SK-N-MC (cell line): Measurements from ENCODE around the gene IRF8.

Experiments used
- DNase-seq: peaks from one replicate; pipeline ENCODE4 v3.0.0-alpha.2; 2011; ENCODE audit warnings: low read depth, low spot score
- H3K27ac ChIP-seq: fragments of 200-600 bp; sonication (generic); 2 replicates; pipeline ENCODE4 v1.5.1; 2016; ENCODE audit warnings: mixed run types
- H3K36me3 ChIP-seq: fragments of 200-600 bp; sonication (generic); 2 replicates; pipeline ENCODE4 v1.6.1; 2017; ENCODE audit warnings: antibody characterized with exemption, low read length, mixed read lengths; ENCODE audit not compliant: insufficient read depth
- H3K4me3 ChIP-seq: fragments of 200-600 bp; sonication (generic); 2 replicates; pipeline ENCODE4 v1.5.1; 2016
- H3K9ac ChIP-seq: fragments of 200-600 bp; sonication (generic); 2 replicates; pipeline ENCODE4 v1.8.0; 2017; ENCODE audit warnings: mixed run types, mixed read lengths; ENCODE audit not compliant: insufficient read length
- H3K9me3 ChIP-seq: fragments of 200-600 bp; sonication (generic); 2 replicates; pipeline ENCODE4 v1.6.1; 2017; ENCODE audit warnings: low read depth, mild to moderate bottlenecking, antibody characterized with exemption, low read length, moderate library complexity, mixed read lengths
- EZH2 ChIP-seq: fragments of 200-600 bp; sonication (generic); IDR thresholded peaks from one replicate; pipeline ENCODE4 v1.6.1; 2017; ENCODE audit warnings: antibody characterized with exemption
- FOXP2 ChIP-seq: optimal IDR thresholded peaks from 2 replicates; pipeline ENCODE3; 2011; ENCODE audit warnings: mild to moderate bottlenecking, moderate library complexity; ENCODE audit not compliant: insufficient read depth; ENCODE audit errors: extremely low read length, control extremely low read depth
- POLR2AphosphoS5 ChIP-seq: IDR thresholded peaks from 2 replicates; pipeline ENCODE4 v1.6.1; 2012; ENCODE audit warnings: mild to moderate bottlenecking, low read depth, low read length, borderline replicate concordance

The IRF8 gene

GRCh38 chr16:85914423-85914794, 15.4 kb downstream of the IRF8 start:
- H3K36me3 ChIP-seq: no peaks in the 10 kb centered on the region
- H3K9me3 ChIP-seq: no peaks in the 10 kb centered on the region
- no peak overlapping the region for H3K4me3 ChIP-seq
- TF ChIP-seq POLR2AphosphoS5 (no peak), FOXP2 (no peak), EZH2 (no peak)
- no peak for DNase-seq
- no peak overlapping the region for H3K27ac ChIP-seq
- H3K9ac ChIP-seq: no peak overlapping the region

GRCh38 chr16:85915125-85915845, 16.3 kb downstream of the IRF8 start:
- no peak for DNase-seq
- H3K27ac ChIP-seq: no peak overlapping the region
- no peaks in the 10 kb centered on the region for H3K9me3 ChIP-seq
- TF ChIP-seq FOXP2: no peak
- TF ChIP-seq POLR2AphosphoS5: no peak
- no peak for TF ChIP-seq EZH2
- no peak overlapping the region for H3K9ac ChIP-seq
- H3K4me3 ChIP-seq: no peak overlapping the region
- no peaks in the 10 kb centered on the region for H3K36me3 ChIP-seq

GRCh38 chr16:85916141-85916890, 17.4 kb downstream of the IRF8 start:
- no peak overlapping the region for H3K27ac ChIP-seq
- TF ChIP-seq FOXP2 (no peak), POLR2AphosphoS5 (no peak), EZH2 (no peak)
- H3K9me3 ChIP-seq: no peaks in the 10 kb centered on the region
- no peak overlapping the region for H3K9ac ChIP-seq
- DNase-seq: no peak
- H3K36me3 ChIP-seq: no peaks in the 10 kb centered on the region
- H3K4me3 ChIP-seq: no peak overlapping the region

- TF ChIP-seq POLR2AphosphoS5 (no peak), FOXP2 (no peak), EZH2 (no peak)
- H3K36me3 ChIP-seq: no peaks in the 10 kb centered on the region
- H3K9ac ChIP-seq: no peak overlapping the region
- H3K27ac ChIP-seq: no peak overlapping the region
- DNase-seq: no peak
- H3K9me3 ChIP-seq: no peaks in the 10 kb centered on the region
- no peak overlapping the region for H3K4me3 ChIP-seq
These were observed 18.1 kb downstream of the IRF8 start for GRCh38 chr16:85917012-85917411.

GRCh38 chr16:85917959-85918358, 19.0 kb downstream of the IRF8 start:
- no peak overlapping the region for H3K9ac ChIP-seq

GRCh38 chr16:85918436-85918835, 19.5 kb downstream of the IRF8 start:
- no peaks in the 10 kb centered on the region for H3K9me3 ChIP-seq
- DNase-seq: no peak
- H3K4me3 ChIP-seq: no peak overlapping the region
- H3K36me3 ChIP-seq: no peaks in the 10 kb centered on the region
- H3K9ac ChIP-seq: no peak overlapping the region
- no peak overlapping the region for H3K27ac ChIP-seq
- TF ChIP-seq POLR2AphosphoS5 (no peak), FOXP2 (no peak), EZH2 (no peak)

More at GRCh38 chr16:85917959-85918358, 19.0 kb downstream of the IRF8 start:
- H3K9me3 ChIP-seq: no peaks in the 10 kb centered on the region
- no peaks in the 10 kb centered on the region for H3K36me3 ChIP-seq
- no peak for TF ChIP-seq POLR2AphosphoS5
- TF ChIP-seq FOXP2: no peak
- TF ChIP-seq EZH2: no peak
- DNase-seq: no peak
- H3K27ac ChIP-seq: no peak overlapping the region
- H3K4me3 ChIP-seq: no peak overlapping the region

GRCh38 chr16:85919271-85920267, 20.6 kb downstream of the IRF8 start:
- Histone ChIP-seq H3K27ac (no peak overlapping the region), H3K9me3 (no peaks in the 10 kb centered on the region), H3K36me3 (no peaks in the 10 kb centered on the region), H3K9ac (no peak overlapping the region), H3K4me3 (no peak overlapping the region)
- no peak for TF ChIP-seq POLR2AphosphoS5
- no peak for TF ChIP-seq FOXP2
- no peak for TF ChIP-seq EZH2
- DNase-seq: no peak

- DNase-seq: no peak
- H3K9me3 ChIP-seq: no peaks in the 10 kb centered on the region
- no peak overlapping the region for H3K9ac ChIP-seq
- no peak overlapping the region for H3K27ac ChIP-seq
- H3K4me3 ChIP-seq: no peak overlapping the region
- TF ChIP-seq FOXP2: no peak
- TF ChIP-seq POLR2AphosphoS5: no peak
- TF ChIP-seq EZH2: no peak
- no peaks in the 10 kb centered on the region for H3K36me3 ChIP-seq
These were observed 22.1 kb downstream of the IRF8 start for GRCh38 chr16:85921026-85921425.
